Frontal cortex (tissue), 4 donors: ENCODE measurements around the gene CFAP251. TPM values are rescaled to one million over a fixed set of nuclear protein-coding genes. Genes with fewer than 3 reads are reported as not detected.
"Not testable (repeated sequence)": the region's sequence is repeated elsewhere in the genome, so short reads cannot be mapped to it uniquely, and the experiment has no call there.

Source experiments
- DNase-seq, 2 donors: peaks; one replicate each; pipeline ENCODE4 v3.0.0; 2012; ENCODE audit warnings: low spot score in 2 of 2
- FAIRE-seq: peaks from 2 replicates; lab custom pipeline; 2012; peaks lifted over from hg19 to GRCh38; lab: Jason Lieb, UNC
- small RNA-seq: library from RNA; depleted of rRNA; stranded (forward); fragments of <200 nt; gene quantifications from one replicate; pipeline ENCODE3, GENCODE V24; 2014
- total RNA-seq: library from RNA; depleted of rRNA; stranded (reverse); fragments of >200 nt; gene quantifications from one replicate; pipeline ENCODE4 v1.2.3, GENCODE V29; 2014
- donor health status: control.
- donor health status: control.
- donor health status: control.

CFAP251 gene
- total RNA-seq, 1 donor from 2014 or later, result 6.1 TPM

DNA sequence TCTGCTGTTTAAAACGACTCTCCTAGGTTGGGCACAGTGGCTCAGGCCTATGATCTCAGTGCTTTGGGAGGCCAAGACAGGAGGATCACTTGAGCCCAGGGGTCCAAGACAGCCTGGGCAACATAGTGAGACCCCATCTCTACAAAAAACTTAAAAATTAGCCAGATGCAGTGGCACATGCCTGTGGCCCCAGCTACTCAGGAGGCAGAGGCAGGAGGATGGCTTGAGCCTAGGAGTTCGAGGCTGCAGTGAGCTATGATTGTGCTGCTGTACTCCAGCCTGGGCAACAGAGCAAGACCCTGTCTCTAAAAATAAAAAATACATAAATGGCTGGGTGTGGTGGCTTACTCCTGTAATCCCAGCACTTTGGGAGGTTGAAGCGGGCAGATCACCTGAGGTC lies 123.1 kb downstream of the CFAP251 start:
- FAIRE-seq, result not testable (repeated sequence)

DNA sequence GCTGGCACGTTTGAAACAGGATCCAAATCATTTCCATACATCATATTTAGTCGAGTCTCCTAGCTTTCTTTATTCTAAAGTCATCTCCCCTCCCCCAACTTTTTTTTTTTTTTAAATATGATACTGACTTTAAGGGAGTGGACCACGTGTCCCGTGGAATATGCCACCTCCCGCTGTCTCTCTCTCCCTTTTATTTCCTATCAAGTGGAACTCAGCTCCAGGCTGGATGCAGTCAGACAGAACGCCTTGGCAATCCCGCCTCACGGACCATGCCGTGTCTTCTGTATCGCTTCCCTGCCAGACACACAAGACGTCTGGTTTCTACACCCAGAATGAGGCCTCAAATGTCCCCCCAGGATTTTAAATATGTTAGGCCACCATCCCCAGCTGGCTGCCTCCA lies 124.5 kb downstream of the CFAP251 start:
- FAIRE-seq (no peak), DNase-seq (no peak)

More for the DNA sequence above, 123.1 kb downstream of the CFAP251 start:
- not testable (repeated sequence) for DNase-seq

DNA sequence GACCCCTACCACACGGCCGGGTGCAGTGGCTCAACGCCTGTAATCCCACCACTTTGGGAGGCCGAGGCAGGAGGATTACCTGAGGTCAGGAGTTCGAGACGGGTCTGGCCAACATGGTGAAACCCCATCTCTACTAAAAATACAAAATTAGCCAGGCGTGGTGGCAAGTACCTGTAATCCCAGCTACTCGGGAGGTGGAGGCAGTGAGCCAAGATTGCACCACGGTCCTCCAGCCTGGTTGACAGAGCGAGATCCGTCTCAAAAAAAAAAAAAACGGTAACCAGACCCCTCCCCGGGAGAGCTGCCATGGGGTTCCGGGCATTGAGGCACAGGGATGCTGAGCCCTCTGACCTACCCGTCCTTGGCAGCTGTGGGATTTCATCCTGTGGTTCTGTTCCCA lies 125.1 kb downstream of the CFAP251 start:
- DNase-seq (no peak), FAIRE-seq (no peak)

DNA sequence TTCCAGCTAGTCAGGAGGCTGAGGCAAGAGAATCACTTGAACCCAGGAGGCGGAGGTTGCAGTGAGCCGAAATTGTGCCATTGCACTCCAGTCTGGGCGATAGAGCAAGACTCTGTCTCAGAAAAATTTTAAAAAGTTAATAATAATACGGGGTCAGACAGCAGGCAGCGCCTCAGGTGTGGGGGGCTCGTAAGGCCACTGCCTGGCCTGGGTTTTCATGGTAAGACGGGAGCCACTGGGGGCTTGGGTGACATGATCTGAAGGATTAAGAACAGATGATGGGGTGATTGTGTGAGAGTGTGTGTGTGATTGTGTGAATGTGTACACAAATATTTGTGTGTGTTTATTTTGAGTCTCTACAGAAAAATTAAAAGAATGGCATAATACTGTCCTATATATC lies 126.9 kb downstream of the CFAP251 start:
- FAIRE-seq (no peak), DNase-seq (no peak)

DNA sequence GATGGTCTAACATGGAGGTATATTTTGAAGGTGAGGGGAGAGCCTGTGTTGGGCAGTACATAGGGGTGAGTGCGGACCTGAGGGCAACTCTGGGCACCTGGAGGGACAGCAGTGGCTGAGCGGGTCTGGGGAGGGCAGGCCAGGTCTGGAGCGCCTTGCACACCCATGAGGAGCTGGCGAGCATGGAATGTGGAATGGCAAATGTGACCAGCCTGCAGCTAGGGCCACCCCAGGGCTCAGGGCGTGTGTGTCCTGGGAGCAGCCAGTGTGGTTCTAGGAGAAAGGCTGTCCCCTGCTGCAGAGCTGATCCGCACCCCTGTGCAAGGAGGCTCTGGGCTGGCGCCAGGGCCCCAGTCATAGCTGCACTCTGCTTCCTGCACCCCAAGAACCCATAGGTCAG lies 127.8 kb downstream of the CFAP251 start:
- FAIRE-seq, result no peak
- no peak for DNase-seq

DNA sequence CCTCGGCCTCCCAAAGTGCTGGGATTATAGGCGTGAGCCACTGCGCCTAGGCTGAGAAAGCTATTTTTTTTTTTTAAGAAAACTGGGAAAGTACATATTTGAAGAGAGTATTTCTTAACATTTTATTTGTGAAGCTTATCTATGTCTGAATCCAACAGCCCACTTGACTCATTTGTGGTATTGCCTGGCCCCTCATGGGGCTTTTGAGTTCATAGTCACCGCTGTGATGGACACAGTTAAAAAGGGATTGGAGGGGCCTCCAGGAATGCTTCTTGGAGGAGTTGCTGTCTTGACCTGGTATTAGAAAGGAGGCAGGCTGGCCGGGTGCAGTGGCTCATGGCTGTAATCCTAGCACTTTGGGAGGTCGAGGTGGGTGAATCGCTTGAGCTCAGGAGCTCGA lies 129.8 kb downstream of the CFAP251 start:
- FAIRE-seq (no peak), DNase-seq (no peak)

DNA sequence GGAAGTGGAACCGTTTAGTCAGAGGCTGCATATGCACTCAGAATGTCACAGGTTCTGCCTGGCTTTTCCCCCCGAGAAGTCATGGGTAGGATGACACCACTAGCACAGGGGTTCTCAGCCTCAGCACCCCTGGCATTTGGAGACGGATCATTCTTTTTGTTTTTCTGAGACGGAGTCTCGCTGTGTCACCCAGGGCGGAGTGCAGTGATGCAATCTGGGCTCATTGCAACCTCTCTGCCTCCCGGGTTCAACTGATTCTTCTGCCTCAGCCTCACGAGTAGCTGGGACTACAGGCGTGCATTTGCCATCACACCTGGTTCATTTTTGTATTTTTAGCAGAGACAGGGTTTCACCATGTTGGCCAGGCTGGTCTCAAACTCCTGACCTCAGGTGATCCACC lies 131.4 kb downstream of the CFAP251 start:
- DNase-seq (no peak), FAIRE-seq (no peak)

DNA sequence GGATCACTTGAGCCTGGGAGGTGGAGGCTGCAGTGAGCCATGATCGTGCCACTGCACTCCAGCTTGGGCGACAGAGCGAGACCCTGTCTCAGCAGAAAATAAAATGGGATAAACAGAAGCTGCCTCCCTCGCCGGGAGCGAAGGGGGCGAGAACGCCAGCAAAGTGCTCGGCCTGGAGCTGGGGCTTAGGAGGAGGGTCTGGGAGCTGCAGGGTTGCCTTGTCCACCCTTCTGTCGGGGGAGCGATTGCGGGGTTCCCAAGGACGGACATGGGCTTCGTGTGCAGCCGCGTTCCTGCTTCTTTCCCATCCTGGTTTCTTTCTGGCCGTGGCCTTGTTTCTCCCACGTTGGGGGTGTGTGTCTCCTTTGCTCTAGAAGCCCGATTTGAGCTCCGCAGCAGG lies 132.3 kb downstream of the CFAP251 start:
- no peak for DNase-seq

DNA sequence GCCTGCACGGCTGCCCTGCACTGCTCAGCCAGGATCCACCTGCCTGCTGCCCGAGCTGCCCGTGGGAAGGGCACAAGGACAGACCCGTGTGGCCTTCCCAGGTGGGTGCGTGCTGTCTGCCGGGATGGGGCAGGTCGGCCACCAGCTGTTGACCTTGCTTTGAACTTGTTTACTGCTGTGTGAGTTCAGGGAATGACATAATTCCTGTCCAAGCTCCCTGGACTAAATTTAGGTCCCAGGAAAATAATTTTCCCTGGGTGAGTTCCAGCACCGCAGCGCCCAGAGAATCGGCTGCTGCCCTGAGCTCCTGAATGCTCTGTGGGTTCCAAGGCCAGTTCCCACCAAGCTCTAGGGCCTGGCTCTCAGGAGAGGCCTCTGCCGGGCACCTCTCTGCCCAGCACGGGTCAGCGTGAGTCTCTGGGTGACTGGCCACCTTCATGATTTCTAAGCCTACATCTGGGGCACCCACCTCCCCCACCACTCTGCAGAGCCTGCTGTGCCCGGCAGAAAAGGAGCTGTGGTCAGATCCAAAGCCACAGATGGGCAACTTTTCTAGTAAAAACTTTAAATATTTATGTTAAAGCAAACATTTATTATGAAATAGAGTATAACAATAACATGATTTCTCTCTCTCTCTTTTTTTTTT lies 133.0 kb downstream of the CFAP251 start:
- FAIRE-seq (no peak), DNase-seq (no peak)

More for the DNA sequence above, 132.3 kb downstream of the CFAP251 start:
- no peak for FAIRE-seq

DNA sequence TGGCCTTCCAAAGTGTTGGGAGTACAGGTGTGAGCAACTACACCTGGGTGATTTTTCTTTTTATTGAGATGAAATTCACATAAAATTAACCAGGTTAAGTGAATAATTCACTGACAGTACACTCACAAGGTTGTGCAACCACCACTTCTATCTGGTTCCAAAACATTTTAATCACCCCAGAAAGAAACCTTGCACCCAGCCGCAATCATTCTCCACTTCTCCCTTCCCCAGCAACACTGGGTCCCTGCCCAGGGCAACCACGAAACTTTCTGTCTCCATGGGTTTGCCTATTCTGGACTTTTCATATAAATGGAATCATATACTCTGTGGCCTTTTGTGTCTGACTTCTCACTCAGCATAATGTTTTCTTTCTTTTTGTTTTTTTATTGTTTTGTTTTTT lies 133.9 kb downstream of the CFAP251 start:
- no peak for FAIRE-seq
- DNase-seq, result no peak

Small RNA genes lying within 50 kb of the gene (small RNA-seq; reads per million reads assigned to genes)
- gene AC069503.3, result not detected
- gene RF00017, result not detected
- not detected for gene RNU7-170P

Other genes with a start within 250 kb of the CFAP251 start
- gene MORN3, start 248.9 kb upstream of the CFAP251 start, total RNA-seq, result 3.3 TPM
- 8.6 TPM for gene TMEM120B, start 205.8 kb upstream of the CFAP251 start, total RNA-seq
- gene RHOF, start 124.9 kb upstream of the CFAP251 start, total RNA-seq, result 13.0 TPM
- 2.4 TPM for gene SETD1B, start 114.6 kb upstream of the CFAP251 start, total RNA-seq
- not detected for gene HPD, start 59.7 kb upstream of the CFAP251 start, total RNA-seq
- gene PSMD9, start 29.8 kb upstream of the CFAP251 start, total RNA-seq, result 12.6 TPM
- gene BCL7A, start 103.3 kb downstream of the CFAP251 start, total RNA-seq, result 88.0 TPM
- 6.9 TPM for gene MLXIP, start 160.2 kb downstream of the CFAP251 start, total RNA-seq